ENCODE data around the gene NLRC5. TPM values are rescaled to one million over a fixed set of nuclear protein-coding genes. Genes with fewer than 3 reads are reported as not detected.

Gene NLRC5, protein sequence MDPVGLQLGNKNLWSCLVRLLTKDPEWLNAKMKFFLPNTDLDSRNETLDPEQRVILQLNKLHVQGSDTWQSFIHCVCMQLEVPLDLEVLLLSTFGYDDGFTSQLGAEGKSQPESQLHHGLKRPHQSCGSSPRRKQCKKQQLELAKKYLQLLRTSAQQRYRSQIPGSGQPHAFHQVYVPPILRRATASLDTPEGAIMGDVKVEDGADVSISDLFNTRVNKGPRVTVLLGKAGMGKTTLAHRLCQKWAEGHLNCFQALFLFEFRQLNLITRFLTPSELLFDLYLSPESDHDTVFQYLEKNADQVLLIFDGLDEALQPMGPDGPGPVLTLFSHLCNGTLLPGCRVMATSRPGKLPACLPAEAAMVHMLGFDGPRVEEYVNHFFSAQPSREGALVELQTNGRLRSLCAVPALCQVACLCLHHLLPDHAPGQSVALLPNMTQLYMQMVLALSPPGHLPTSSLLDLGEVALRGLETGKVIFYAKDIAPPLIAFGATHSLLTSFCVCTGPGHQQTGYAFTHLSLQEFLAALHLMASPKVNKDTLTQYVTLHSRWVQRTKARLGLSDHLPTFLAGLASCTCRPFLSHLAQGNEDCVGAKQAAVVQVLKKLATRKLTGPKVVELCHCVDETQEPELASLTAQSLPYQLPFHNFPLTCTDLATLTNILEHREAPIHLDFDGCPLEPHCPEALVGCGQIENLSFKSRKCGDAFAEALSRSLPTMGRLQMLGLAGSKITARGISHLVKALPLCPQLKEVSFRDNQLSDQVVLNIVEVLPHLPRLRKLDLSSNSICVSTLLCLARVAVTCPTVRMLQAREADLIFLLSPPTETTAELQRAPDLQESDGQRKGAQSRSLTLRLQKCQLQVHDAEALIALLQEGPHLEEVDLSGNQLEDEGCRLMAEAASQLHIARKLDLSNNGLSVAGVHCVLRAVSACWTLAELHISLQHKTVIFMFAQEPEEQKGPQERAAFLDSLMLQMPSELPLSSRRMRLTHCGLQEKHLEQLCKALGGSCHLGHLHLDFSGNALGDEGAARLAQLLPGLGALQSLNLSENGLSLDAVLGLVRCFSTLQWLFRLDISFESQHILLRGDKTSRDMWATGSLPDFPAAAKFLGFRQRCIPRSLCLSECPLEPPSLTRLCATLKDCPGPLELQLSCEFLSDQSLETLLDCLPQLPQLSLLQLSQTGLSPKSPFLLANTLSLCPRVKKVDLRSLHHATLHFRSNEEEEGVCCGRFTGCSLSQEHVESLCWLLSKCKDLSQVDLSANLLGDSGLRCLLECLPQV (N-terminal part only)
- total RNA-seq = 10 to 100 TPM; 32.4 to 57.9 (median 37.1) TPM

DNA sequence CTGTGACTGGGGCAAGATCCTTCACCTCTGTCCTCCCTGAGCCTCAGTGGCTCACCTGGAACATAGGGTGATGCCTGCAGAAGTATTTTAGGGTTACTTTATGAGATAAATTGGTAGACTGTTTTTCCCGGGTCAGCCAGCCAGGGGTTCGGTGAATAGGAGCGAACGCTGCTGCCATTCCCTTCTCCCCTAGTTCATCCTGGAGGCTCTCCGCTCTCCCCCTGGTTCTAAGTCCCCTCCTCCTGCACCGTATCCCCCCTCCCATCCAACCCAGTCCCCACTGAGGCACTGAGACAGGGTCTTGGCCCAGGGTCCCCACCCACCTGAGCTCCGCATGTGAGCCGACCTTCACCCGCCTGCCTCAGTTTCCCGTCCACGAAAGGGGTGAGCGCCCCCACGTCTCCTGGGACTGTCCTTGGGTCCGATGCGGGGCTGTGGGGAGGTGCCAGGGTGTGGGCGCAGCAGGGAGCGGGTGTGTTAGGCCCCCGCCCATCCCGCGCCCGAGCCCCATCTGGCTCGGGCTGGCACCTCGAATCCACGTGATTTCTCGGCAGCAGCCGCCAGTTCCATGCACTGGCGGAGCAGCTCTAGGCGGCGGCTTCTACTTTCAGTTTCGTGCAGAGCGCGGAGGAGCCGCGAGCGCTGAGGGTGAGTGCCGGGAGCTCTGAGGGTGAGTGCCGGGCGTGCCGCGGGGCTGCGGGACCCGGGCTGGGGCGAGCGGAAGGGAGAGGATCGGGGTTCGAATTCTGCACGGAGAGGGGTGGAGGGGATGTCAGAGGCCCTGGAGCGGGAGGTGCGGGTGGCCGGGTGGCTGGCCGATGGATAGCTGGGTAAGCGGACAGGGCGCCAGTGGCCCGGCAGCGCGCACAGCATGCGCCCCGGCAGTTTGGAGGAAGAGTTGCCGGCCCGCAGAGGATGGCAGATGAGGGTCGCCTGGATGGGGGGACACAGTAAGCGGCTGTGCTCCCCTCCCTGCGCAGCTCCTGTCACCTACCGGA lies at the start of gene NLRC5:
TSS of gene NLRC5 (plus strand) at position 610 of the 998 bp plus-strand sequence. CDS start 31,156 bp downstream, outside the sequence.
- TF ChIP-seq, protein P1, sequence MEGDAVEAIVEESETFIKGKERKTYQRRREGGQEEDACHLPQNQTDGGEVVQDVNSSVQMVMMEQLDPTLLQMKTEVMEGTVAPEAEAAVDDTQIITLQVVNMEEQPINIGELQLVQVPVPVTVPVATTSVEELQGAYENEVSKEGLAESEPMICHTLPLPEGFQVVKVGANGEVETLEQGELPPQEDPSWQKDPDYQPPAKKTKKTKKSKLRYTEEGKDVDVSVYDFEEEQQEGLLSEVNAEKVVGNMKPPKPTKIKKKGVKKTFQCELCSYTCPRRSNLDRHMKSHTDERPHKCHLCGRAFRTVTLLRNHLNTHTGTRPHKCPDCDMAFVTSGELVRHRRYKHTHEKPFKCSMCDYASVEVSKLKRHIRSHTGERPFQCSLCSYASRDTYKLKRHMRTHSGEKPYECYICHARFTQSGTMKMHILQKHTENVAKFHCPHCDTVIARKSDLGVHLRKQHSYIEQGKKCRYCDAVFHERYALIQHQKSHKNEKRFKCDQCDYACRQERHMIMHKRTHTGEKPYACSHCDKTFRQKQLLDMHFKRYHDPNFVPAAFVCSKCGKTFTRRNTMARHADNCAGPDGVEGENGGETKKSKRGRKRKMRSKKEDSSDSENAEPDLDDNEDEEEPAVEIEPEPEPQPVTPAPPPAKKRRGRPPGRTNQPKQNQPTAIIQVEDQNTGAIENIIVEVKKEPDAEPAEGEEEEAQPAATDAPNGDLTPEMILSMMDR (IDR thresholded peaks at IDR 0.05) = peak in 1 of 5 experiments; percentile 40
- TF ChIP-seq EP300 (IDR thresholded peaks at IDR 0.05) (peak; percentile 66 to 91), POLR2A (IDR thresholded peaks at IDR 0.05) (peak; percentile 36 to 77)
- H3K36me3 ChIP-seq = no peaks in the 10 kb centered on the region
- no peaks in the 10 kb centered on the region for H3K27me3 ChIP-seq
- H3K4me3 ChIP-seq = peak within 1 kb of the TSS; percentile 47 to 74 (median 62)
- peak within 1 kb of the TSS; percentile 77 to 93 (median 83) for H3K27ac ChIP-seq
- peak; percentile 77 to 81 for DNase-seq (ENCODE audit: low spot score in 2 of 2)
- peaks cover 0 to 66% (median 23%) of the 10 kb centered on the region in 4 donors for H3K4me1 ChIP-seq
- no peaks in the 10 kb centered on the region for H3K9me3 ChIP-seq
- whole genome bisulfite sequencing, 2 donors = 5% methylated on average over 53 to 61 of the region's 64 CpGs

DNA sequence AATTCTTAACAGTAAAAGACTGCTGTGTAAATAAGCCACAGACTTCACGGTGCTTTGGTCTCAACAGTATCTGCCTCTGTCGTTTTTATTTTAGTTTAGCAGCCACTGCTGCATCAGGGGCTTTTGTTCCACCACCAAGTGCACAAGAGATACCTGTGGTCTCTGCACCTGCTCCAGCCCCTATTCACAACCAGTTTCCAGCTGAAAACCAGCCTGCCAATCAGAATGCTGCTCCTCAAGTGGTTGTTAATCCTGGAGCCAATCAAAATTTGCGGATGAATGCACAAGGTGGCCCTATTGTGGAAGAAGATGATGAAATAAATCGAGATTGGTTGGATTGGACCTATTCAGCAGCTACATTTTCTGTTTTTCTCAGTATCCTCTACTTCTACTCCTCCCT lies 49.6 kb upstream of the NLRC5 start:
- H3K9me3 ChIP-seq = no peaks in the 10 kb centered on the region
- TF ChIP-seq POLR2A (IDR thresholded peaks at IDR 0.05) (no peak), EP300 (IDR thresholded peaks at IDR 0.05) (no peak)
- TF ChIP-seq, protein P1 (IDR thresholded peaks at IDR 0.05) = no peak
- H3K36me3 ChIP-seq = peaks cover 14 to 97% (median 56%) of the 10 kb centered on the region in 3 donors
- H3K27ac ChIP-seq = peak overlapping the region in 1 of 4 donors; percentile 23
- no peaks in the 10 kb centered on the region for H3K27me3 ChIP-seq
- peaks cover 0 to 92% (median 35%) of the 10 kb centered on the region in 4 donors for H3K4me1 ChIP-seq
- DNase-seq (ENCODE audit: low spot score in 2 of 2) = no peak
- no peak overlapping the region for H3K4me3 ChIP-seq
- 81 to 89% methylated on average over 4 of the region's 4 CpGs for WGBS, 2 donors

DNA sequence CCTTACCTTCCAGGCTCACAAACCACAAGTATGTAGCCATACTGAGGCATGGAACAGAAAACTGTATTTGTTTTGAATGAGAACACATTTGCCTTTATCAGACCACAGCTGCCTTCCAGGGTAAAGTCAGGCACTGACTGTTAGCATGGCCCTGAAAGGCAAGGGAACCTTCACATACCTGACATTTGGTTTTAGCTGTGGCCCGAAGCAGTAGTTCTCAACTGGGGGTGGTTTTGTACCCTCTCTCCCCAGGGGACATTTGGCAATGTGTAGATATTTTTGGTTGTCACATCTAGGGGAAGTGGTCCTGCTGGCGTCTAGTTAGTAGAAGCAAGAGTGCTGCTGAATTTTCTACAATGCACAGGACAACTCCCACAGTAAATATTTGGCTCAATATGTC lies 48.3 kb upstream of the NLRC5 start:
- WGBS, 2 donors = 61 to 92% methylated on average over 2 of the region's 2 CpGs
- peak overlapping the region in 1 of 4 donors; percentile 29 for H3K27ac ChIP-seq
- H3K4me1 ChIP-seq = peaks cover 0 to 86% (median 23%) of the 10 kb centered on the region in 4 donors
- no peaks in the 10 kb centered on the region for H3K9me3 ChIP-seq
- TF ChIP-seq EP300 (IDR thresholded peaks at IDR 0.05) = peak in 1 of 2 donors; percentile 15
- TF ChIP-seq POLR2A (IDR thresholded peaks at IDR 0.05) = no peak
- no peak overlapping the region for H3K4me3 ChIP-seq
- DNase-seq (ENCODE audit: low spot score in 2 of 2) = no peak
- H3K27me3 ChIP-seq = no peaks in the 10 kb centered on the region
- H3K36me3 ChIP-seq = peaks cover 14 to 99% (median 60%) of the 10 kb centered on the region in 3 donors

DNA sequence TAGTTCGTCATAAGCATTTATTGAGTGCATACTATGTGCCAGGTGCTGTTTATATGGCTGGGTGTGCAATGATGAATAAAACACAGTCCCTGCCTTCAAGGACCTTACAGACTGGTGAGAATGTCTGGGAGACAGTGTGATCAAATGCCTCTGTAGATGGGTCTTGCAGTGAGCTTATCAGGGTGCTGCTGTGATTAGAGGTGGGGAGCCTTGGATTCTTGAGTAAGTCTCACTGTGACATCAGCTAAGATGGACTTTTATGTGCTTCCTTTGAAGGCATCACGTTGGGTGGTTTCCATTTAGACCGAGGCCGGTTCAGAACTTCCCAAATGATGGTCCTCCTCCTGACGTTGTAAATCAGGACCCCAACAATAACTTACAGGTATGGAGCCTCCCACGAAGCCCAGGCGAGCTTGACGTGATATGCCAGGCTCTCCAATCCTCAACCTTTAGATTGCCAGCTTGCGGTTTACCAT lies 47.5 kb upstream of the NLRC5 start:
- 85 to 88% methylated on average over 9 of the region's 9 CpGs for whole genome bisulfite sequencing, 2 donors
- peaks cover 0 to 84% (median 15%) of the 10 kb centered on the region in 4 donors for H3K4me1 ChIP-seq
- H3K27me3 ChIP-seq = no peaks in the 10 kb centered on the region
- no peak for DNase-seq (ENCODE audit: low spot score in 2 of 2)
- H3K36me3 ChIP-seq = peaks cover 12 to 100% (median 55%) of the 10 kb centered on the region in 3 donors
- TF ChIP-seq EP300 (IDR thresholded peaks at IDR 0.05) = no peak
- TF ChIP-seq, protein P1 (IDR thresholded peaks at IDR 0.05) = no peak
- TF ChIP-seq POLR2A (IDR thresholded peaks at IDR 0.05) = no peak
- no peaks in the 10 kb centered on the region for H3K9me3 ChIP-seq
- H3K27ac ChIP-seq = no peak overlapping the region
- no peak overlapping the region for H3K4me3 ChIP-seq

Data from tibial nerve (tissue), 4 donors.